Measurements from ENCODE around the gene INSYN2A.

Gene INSYN2A

DNA sequence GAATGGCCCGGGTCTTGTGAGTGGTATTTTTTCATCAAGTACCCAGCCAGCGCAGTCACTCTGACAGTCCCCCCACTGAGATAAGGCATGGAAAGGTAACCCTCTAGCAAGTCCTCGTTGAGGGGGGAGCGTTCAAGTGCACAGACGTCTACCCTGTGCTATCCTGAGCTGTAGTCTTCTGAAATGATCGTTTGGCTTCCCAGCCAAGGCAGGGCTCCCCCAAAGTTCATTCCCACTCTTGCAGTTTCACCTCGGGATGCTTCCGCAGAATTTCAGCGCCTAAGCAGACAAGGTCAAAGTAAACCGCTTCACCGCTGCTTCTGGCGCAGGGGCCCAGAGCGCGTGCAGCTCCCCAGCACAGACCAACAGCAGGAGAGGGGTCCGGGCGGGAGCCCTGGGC lies 1.8 kb downstream of the INSYN2A start:
- in situ Hi-C loops (cut with MboI; ENCODE audit: low sequenced_read_pairs, unreplicated experiment), result no loop called here
- TF ChIP-seq, protein P1, sequence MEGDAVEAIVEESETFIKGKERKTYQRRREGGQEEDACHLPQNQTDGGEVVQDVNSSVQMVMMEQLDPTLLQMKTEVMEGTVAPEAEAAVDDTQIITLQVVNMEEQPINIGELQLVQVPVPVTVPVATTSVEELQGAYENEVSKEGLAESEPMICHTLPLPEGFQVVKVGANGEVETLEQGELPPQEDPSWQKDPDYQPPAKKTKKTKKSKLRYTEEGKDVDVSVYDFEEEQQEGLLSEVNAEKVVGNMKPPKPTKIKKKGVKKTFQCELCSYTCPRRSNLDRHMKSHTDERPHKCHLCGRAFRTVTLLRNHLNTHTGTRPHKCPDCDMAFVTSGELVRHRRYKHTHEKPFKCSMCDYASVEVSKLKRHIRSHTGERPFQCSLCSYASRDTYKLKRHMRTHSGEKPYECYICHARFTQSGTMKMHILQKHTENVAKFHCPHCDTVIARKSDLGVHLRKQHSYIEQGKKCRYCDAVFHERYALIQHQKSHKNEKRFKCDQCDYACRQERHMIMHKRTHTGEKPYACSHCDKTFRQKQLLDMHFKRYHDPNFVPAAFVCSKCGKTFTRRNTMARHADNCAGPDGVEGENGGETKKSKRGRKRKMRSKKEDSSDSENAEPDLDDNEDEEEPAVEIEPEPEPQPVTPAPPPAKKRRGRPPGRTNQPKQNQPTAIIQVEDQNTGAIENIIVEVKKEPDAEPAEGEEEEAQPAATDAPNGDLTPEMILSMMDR (IDR thresholded peaks at IDR 0.05; ENCODE audit: borderline replicate concordance, control extremely low read depth, extremely low read depth, insufficient read depth, missing control alignments), result no peak
- DNase-seq (ENCODE audit: low spot score), result no peak

- TF ChIP-seq, protein P1 (IDR thresholded peaks at IDR 0.05; ENCODE audit: borderline replicate concordance, control extremely low read depth, extremely low read depth, insufficient read depth, missing control alignments), result no peak
- in situ Hi-C loops (cut with MboI; ENCODE audit: low sequenced_read_pairs, unreplicated experiment), result no loop called here
- DNase-seq (ENCODE audit: low spot score), result no peak
Measured at GRCh38 chr10:127194111-127194510, 2.3 kb downstream of the INSYN2A start.

DNA sequence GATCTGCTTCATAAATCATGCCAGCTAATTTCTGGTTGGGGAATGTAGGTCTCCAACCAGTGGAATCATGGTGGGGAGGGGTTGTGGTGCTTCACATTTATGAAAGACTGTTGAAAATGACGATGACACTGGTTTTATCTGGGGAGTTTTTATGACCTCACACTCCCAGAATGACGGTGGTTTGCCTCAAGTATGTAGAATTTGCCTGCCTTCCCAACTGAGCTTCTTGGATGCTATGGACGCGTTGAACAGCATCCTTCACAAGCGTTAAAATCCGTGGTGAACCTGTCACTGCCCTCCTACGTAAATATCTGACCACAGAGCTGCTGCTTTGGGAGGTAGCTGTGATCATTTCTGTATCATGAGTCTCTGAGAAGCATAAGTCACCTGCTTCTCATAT lies 3.3 kb downstream of the INSYN2A start:
- in situ Hi-C loops (cut with MboI; ENCODE audit: low sequenced_read_pairs, unreplicated experiment), result no loop called here
- no peak for DNase-seq (ENCODE audit: low spot score)
- TF ChIP-seq, protein P1 (IDR thresholded peaks at IDR 0.05; ENCODE audit: borderline replicate concordance, control extremely low read depth, extremely low read depth, insufficient read depth, missing control alignments), result no peak

GRCh38 chr10:127190427-127190826 lies 6.0 kb downstream of the INSYN2A start:
- in situ Hi-C loops (cut with MboI; ENCODE audit: low sequenced_read_pairs, unreplicated experiment), result no loop called here
- TF ChIP-seq, protein P1 (IDR thresholded peaks at IDR 0.05; ENCODE audit: borderline replicate concordance, control extremely low read depth, extremely low read depth, insufficient read depth, missing control alignments), result no peak
- no peak for DNase-seq (ENCODE audit: low spot score)

DNA sequence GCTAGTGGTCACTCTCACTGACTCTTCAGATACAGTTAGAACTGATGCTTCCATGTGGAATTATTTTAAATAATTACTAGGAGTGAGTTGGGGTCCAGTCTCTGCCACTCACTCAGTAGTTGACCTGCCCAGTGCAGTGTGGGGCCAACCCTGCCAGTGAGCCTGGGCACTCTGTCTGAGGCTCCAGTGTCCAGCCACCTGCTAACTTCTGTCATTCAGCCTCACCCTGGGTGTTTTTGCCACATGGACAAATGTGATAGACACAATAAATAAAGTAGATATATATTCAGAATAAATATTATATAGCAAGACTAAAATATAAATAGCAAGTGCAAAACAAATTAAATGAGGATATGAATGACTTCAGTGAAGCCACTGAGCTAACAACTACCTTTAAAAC lies 7.2 kb downstream of the INSYN2A start:
- TF ChIP-seq, protein P1 (IDR thresholded peaks at IDR 0.05; ENCODE audit: borderline replicate concordance, control extremely low read depth, extremely low read depth, insufficient read depth, missing control alignments), result no peak
- no peak for DNase-seq (ENCODE audit: low spot score)
- in situ Hi-C loops (cut with MboI; ENCODE audit: low sequenced_read_pairs, unreplicated experiment), result no loop called here

- DNase-seq (ENCODE audit: low spot score), result no peak
- in situ Hi-C loops (cut with MboI; ENCODE audit: low sequenced_read_pairs, unreplicated experiment), result no loop called here
- TF ChIP-seq, protein P1 (IDR thresholded peaks at IDR 0.05; ENCODE audit: borderline replicate concordance, control extremely low read depth, extremely low read depth, insufficient read depth, missing control alignments), result no peak
Measured at GRCh38 chr10:127186813-127187212, 9.6 kb downstream of the INSYN2A start.

GRCh38 chr10:127184582-127184981 lies 11.8 kb downstream of the INSYN2A start:
- in situ Hi-C loops (cut with MboI; ENCODE audit: low sequenced_read_pairs, unreplicated experiment), result no loop called here
- TF ChIP-seq, protein P1 (IDR thresholded peaks at IDR 0.05; ENCODE audit: borderline replicate concordance, control extremely low read depth, extremely low read depth, insufficient read depth, missing control alignments), result no peak
- no peak for DNase-seq (ENCODE audit: low spot score)
